HFF-Myc (cell line): Measurements from ENCODE around the gene NPL.
A peak's percentile ranks its signal among the peaks of the same experiment; 100 is the strongest.

Experiments used
- DNase-seq: peaks from one replicate; pipeline ENCODE4 v3.0.0-alpha.2; 2011; ENCODE audit warnings: low read depth; ENCODE audit errors: extremely low read depth
- H3K4me3 ChIP-seq: replicated peaks from 2 replicates; pipeline ENCODE4 v1.5.1; 2011; ENCODE audit warnings: low read depth, mild to moderate bottlenecking, control low read depth, low read length
- TF ChIP-seq, protein P1 (sequence below): IDR thresholded peaks from 2 replicates; pipeline ENCODE4 v1.5.1; 2012; ENCODE audit warnings: mild to moderate bottlenecking, low read depth, low read length, control low read depth; ENCODE audit errors: missing control alignments

The NPL gene

DNA sequence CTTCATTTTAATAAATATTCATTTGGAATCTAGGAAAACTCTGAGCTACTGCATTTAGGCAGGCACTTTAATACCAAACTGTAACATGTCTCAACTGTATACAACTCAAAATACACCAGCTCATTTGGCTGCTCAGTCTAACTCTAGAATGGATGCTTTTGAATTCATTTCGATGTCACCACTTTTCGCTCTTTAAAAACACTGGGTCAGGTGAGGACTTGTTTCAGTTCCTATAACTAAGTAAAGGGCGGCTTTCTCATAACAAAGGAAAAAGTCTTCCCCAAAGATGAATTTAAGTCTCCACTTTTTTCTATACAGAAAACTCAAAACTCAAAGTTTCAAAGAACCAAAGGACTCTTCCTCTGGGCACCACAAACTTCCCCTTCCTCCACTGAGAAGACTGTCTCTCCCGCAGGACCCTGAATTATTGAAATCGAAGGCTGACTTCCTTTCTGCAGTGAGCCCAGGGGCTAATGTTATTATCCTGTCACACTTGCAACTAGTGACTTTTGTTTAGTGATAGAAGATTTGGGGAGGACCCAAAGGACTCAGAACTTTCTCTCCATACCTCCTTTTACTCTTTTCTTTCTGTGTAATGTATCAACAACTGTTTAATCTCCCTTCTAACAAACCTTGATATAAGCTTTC lies 39.8 kb downstream of the NPL start:
- DNase-seq: no peak
- H3K4me3 ChIP-seq: no peak overlapping the region
- TF ChIP-seq, protein P1, sequence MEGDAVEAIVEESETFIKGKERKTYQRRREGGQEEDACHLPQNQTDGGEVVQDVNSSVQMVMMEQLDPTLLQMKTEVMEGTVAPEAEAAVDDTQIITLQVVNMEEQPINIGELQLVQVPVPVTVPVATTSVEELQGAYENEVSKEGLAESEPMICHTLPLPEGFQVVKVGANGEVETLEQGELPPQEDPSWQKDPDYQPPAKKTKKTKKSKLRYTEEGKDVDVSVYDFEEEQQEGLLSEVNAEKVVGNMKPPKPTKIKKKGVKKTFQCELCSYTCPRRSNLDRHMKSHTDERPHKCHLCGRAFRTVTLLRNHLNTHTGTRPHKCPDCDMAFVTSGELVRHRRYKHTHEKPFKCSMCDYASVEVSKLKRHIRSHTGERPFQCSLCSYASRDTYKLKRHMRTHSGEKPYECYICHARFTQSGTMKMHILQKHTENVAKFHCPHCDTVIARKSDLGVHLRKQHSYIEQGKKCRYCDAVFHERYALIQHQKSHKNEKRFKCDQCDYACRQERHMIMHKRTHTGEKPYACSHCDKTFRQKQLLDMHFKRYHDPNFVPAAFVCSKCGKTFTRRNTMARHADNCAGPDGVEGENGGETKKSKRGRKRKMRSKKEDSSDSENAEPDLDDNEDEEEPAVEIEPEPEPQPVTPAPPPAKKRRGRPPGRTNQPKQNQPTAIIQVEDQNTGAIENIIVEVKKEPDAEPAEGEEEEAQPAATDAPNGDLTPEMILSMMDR: no peak

GRCh38 chr1:182833271-182833670 lies 43.7 kb downstream of the NPL start:
- TF ChIP-seq, protein P1: no peak
- no peak for DNase-seq
- no peak overlapping the region for H3K4me3 ChIP-seq

DNA sequence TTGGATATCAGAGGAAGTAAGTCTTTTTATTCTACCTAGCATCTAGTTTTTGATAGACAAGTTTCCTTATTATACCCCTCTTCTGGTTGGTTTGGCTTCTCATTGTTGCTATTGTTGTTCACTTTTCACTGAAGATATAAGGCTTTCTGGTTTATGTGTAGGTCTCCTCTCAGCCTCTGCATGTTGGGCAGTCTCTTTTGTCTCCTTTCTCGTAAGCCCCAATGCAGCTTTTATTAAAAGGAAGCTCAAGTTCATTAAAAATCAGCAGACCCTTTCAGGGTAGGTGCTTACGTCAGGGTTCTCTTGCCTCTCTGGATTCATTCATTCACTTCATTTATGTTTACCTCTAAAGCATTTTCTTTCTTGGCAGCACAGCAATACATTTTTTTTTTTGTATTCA lies 44.8 kb downstream of the NPL start:
- TF ChIP-seq, protein P1: no peak
- DNase-seq: no peak
- H3K4me3 ChIP-seq: no peak overlapping the region

DNA sequence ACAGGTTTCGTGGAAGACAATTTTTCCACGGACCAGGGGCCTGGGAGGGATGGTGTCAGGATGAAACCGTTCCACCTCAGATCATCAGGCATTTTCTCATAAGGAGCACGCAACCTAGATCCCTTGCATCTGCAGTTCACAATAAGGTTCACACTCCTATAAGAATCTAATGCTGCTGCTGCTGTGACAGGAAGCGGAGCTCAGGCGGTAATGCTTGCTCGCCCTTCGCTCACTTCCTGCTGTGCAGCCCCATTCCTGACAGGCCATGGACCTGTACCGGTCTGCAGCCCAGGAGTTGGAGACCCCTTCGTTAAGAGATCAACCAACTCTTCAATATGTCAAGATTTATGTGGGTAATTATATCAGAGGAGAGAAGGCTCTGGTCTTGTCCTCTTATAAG lies 46.2 kb downstream of the NPL start:
- DNase-seq: no peak
- no peak overlapping the region for H3K4me3 ChIP-seq
- TF ChIP-seq, protein P1: no peak

GRCh38 chr1:182839209-182840066 lies 49.9 kb downstream of the NPL start, which contains the start of gene DHX9:
TSS of gene DHX9 (plus strand) at chr1:182839347. CDS start at chr1:182842567, 3,220 bp downstream.
- H3K4me3 ChIP-seq: peak within 1 kb of the TSS; percentile 98
- DNase-seq: peak; percentile 74
- TF ChIP-seq, protein P1: no peak

DNA sequence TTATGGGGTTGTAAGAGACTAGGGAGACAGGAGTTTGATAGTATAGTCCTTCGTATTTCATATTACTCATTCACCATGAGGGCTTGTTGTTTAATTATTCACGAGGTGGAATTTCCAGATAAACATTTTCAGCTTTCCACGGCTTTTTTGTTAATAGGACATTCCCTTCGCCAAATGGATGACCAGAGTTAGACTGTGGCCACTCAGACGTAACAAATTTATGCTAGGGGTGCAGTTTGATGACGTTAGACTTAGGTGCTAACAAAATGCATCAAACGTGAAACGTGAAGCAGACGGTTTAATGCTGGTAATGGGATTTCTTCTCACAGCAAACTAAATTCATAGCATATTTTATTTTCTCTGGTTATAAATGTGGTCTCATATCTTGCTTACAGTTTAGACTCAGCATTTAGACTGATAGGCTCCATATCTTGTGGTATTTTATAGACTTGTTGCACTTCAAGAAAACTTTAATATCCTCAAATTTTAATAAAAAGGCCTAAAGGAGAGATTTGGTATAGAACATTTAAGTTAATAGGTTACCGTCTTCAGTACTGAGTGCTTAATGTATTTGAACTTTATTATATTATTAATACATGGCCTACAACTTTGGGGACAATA lies 51.9 kb downstream of the NPL start:
- TF ChIP-seq, protein P1: no peak
- peak overlapping the region; percentile 98 for H3K4me3 ChIP-seq
- peak; percentile 7 for DNase-seq
